ENCODE results near the gene FEN1.

Gene FEN1

DNA sequence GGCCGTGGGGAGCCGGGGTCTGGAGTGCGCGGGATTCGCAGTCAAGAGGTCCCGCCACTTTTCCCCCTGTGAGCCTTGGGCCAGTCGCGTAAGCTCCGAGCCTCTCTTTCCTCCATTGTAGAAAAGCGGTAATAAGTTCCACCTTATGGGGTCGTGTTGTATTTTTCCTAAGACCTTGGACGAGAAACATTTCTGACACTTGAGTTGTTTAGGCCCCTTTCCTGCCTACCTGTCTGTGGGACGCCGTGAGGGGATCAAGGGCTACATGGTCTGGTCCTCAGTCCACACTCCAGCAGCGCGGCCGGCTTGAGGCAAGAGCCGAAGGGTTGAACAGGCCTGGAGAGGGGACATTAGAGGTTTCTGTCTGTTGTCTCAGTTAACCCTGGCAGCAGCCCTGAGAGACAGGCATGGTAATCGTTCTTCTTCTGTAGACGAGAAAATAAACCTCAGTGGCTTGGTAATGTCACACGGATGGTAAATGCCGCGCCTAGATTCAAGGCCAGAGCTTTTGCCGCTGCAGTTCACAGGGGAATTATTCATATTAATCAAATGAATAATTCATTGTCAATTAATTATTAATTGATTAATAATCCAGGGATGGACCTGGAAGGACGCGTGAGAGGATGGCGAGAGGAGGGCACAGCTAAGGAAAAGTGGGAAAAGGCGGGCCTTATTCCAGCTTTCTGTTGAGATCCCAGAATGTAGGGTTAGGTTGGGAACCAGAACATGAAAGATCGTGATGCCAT lies 545 bp downstream of the FEN1 start:
- in situ Hi-C loops (cut with HindIII; ENCODE audit: low sequenced_read_pairs), result loop anchor here (5.0 to 10.0 kb wide), 4 partner anchors 52 to 134 kb away; no protein-coding TSS in a partner anchor

DNA sequence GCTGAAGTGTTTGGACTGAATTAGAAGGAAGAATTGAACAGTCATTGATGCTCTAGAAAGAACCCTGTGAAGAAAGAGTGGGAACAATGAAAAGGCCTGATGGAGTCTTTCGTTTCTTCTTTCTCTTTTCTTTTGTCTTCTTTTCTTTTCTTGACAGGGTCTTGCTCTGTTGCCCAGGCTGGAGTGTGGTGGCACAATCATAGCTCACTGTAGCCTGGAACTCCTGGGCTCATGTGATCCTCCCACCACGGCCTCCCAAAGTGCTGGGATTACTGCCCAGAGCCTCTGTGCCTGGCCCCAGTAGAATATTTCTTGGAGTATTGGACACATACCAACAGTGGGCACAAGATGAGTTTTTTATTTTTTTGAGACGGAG lies 1.1 kb downstream of the FEN1 start:
- in situ Hi-C loops (cut with HindIII; ENCODE audit: low sequenced_read_pairs), result loop anchor here (5.0 to 10.0 kb wide), 4 partner anchors 51 to 133 kb away; no protein-coding TSS in a partner anchor

DNA sequence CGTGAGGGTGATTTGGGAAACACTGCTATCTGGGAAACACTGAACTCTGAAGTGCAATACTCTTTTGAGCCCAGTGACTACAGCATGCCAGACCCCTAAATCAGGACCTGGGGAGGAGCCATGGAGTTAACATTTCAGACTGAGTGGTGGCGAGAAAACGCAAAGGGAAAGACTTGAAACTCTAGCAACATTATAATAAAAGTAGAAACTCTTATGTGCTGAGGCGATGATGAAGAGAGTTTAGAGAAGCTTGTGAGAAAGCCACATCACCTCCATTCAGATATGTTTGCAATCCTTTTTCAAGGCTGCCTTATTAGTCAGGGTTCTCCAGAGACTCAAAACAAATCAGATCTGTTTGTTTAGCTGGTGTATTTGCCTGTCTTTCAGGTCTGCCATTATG lies 1.9 kb downstream of the FEN1 start:
- in situ Hi-C loops (cut with HindIII; ENCODE audit: low sequenced_read_pairs), result loop anchor here (5.0 to 10.0 kb wide), 4 partner anchors 50 to 133 kb away; no protein-coding TSS in a partner anchor

DNA sequence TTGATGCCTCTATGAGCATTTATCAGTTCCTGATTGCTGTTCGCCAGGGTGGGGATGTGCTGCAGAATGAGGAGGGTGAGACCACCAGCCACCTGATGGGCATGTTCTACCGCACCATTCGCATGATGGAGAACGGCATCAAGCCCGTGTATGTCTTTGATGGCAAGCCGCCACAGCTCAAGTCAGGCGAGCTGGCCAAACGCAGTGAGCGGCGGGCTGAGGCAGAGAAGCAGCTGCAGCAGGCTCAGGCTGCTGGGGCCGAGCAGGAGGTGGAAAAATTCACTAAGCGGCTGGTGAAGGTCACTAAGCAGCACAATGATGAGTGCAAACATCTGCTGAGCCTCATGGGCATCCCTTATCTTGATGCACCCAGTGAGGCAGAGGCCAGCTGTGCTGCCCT lies 2.7 kb downstream of the FEN1 start:
- in situ Hi-C loops (cut with HindIII; ENCODE audit: low sequenced_read_pairs), result loop anchor here (10.0 kb wide), 1 partner anchor 49 kb away; no protein-coding TSS in a partner anchor

DNA sequence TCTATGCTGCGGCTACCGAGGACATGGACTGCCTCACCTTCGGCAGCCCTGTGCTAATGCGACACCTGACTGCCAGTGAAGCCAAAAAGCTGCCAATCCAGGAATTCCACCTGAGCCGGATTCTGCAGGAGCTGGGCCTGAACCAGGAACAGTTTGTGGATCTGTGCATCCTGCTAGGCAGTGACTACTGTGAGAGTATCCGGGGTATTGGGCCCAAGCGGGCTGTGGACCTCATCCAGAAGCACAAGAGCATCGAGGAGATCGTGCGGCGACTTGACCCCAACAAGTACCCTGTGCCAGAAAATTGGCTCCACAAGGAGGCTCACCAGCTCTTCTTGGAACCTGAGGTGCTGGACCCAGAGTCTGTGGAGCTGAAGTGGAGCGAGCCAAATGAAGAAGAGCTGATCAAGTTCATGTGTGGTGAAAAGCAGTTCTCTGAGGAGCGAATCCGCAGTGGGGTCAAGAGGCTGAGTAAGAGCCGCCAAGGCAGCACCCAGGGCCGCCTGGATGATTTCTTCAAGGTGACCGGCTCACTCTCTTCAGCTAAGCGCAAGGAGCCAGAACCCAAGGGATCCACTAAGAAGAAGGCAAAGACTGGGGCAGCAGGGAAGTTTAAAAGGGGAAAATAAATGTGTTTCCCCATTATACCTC lies 3.3 kb downstream of the FEN1 start:
- in situ Hi-C loops (cut with HindIII; ENCODE audit: low sequenced_read_pairs), result loop anchor here (10.0 kb wide), 1 partner anchor 49 kb away; no protein-coding TSS in a partner anchor

DNA sequence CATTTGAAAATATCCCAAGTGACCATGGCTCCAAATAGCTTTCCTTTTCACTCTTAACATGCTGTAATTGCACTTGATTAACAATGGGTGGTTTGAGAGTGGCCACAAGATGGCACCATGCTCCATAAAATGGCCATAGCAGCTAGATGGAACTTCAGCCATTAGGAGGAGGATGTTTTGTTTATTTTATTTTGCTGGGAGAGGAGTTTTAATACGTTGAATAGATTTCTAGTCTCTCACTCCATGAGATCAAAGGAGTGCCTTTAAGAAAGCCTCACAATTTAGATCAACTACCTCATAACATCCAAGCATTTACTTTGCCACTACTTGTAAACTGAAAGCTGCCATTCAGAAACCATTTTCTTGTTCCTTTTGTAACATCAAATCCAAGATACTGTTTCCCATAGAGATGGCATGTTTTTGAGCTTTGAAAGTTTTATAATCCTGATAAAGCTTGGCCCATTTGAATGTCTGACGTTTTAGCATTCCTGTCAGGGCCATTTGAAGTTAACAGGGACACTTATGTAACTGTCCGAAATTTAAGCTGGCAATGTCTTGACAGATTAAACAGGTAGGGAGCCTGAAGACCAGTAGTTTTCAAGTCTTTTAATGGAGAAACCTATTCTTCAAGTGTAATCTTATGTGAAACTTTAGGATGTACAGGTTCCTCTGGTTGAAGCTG lies 4.7 kb downstream of the FEN1 start:
- in situ Hi-C loops (cut with HindIII; ENCODE audit: low sequenced_read_pairs), result loop anchor here (10.0 kb wide), 1 partner anchor 47 kb away; no protein-coding TSS in a partner anchor

DNA sequence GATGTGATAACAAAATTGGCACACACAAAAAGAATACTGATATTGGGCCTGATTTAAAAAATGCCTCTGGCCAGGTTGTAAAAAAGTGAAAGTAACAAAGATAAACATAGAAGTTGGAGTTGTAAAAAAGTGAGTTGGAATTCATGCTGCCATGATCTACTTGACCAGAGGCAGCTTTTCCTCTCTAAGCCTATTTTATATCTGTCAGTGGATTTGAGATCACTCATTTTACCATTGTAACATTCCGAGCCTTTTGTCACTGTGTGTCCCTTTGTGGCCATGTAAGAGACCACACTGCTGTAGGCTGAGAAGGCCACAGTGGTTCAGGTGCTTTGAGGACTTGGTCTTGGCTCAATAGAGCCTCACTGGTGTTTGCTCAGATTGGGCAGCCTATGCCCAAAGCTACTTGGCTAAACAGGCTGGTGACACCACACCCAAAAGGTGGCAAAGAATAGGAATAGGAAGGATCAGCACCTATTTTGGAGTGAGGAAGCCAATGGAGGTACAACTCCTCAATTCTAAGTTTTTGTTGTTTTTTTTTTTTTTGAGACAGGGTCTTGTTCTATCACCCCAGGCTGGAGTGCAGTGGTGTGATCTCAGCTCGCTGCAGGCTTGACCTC lies 7.1 kb downstream of the FEN1 start:
- in situ Hi-C loops (cut with HindIII; ENCODE audit: low sequenced_read_pairs), result loop anchor here (10.0 kb wide), 1 partner anchor 45 kb away; no protein-coding TSS in a partner anchor

DNA sequence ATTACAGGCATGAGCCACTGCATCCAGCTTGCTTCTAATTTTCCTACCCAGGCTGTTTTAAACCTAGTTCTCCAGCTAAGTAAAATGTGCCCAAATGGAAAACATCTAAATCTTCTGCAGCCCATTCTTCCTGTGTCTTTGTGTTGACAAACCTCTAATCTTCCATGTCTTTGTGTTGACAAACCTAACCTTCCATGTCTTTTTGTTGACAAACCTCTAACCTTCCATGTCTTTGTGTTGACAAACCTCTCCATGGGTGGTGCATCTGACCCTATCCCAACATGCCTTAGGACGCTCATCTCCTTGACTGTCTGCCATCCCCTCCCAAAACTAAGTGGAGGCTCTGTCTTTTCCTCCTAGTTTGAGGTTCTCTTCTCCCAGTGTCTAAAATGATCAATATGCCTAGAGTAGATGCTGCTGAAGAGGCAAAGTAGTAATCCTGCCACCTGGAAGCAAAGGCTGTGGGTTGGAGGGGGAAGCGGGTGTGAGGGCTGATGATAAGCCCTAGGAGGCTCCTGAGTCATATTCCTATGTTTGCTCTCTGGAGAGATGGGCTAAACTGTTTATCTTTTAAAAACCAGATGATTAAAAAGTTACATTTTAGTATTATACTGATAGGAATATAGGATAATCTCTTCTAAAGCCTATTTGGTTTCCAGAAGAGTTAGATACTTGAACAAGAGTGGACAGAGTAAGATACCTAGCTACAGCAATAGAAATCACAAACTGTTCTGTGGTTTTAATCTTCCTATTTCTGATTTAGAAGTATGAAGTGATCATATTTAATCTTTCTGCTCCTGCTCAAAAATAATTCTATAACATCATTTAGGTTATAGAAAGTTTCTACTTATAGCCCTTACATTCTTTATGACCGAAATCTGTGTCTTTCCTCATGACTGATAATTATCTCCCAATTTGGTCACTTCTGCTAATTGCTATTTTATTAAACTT lies 7.9 kb downstream of the FEN1 start:
- in situ Hi-C loops (cut with HindIII; ENCODE audit: low sequenced_read_pairs), result no loop called here

DNA sequence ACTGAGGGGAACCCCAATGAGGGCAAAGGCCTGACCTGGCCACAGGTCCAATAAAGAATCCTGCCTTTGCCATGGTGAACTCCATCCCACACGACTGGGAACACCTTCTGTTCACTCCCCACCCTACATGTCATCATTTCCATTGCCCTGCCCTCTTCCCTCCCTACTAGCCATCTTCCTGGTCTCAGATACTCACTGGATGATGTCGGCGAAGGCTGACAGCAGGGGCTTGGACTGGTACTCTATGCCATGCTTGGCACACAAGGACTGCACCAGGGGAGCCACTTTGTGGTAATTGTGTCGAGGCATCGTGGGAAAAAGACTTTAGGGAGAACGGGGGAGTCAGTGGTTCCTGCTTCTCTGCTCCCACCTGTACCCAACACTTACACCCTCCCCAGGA lies 9.9 kb downstream of the FEN1 start:
- in situ Hi-C loops (cut with HindIII; ENCODE audit: low sequenced_read_pairs), result no loop called here

DNA sequence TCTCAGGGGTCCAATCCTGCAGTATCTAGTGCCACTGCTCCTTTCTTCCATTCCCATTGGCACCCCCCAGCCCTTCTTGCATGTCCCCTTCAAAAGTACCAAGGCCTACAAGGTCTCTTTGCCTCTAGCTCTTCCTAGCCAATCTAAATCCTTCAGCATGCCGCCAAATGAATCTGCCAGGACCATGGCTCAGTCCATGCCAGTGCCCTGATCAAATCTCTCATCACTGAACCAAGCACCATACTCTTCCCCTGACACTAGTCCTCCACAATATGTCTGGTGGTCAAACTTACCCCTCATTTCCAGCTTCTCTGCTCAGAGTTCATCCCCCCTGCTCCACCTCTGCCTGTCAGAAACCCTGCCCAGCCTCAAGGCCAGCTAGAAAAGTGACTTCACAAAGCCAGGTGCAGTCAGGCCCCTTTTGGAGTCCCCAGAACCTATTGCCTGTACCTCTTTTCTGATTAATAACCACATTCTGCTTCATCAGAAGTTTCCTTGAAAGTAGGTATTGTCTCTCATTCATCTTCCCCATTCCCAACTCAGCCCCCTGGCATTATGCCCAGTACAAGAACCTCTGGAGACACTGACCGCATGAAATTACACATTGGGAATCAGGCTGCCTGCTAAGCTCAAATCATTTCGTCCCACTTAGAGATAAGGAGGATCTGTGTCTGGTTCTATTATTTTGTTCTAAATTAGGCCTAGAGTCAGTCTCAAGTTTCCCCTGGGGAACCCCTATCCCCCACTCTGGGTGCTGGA lies 11.4 kb downstream of the FEN1 start:
- in situ Hi-C loops (cut with HindIII; ENCODE audit: low sequenced_read_pairs), result no loop called here

DNA sequence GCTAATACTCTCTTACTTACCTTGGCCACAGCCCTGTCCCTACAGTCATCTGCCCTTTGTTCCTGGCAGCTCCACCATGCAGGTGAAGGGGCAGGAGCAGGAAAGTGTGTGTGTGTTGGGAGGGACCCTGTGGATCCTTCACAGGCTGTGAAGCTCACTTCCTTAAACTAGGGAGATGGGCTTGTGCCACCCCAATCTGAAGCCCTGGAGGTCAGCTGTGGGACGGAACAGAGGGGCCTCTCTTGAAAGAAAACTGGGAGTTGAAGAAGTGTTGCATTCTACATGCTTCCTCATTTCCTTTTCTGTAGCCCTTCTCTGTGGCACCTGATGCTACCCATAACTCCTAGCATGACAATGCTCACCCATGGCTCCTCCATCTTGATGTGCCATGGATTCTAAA lies 12.4 kb downstream of the FEN1 start:
- in situ Hi-C loops (cut with HindIII; ENCODE audit: low sequenced_read_pairs), result no loop called here

DNA sequence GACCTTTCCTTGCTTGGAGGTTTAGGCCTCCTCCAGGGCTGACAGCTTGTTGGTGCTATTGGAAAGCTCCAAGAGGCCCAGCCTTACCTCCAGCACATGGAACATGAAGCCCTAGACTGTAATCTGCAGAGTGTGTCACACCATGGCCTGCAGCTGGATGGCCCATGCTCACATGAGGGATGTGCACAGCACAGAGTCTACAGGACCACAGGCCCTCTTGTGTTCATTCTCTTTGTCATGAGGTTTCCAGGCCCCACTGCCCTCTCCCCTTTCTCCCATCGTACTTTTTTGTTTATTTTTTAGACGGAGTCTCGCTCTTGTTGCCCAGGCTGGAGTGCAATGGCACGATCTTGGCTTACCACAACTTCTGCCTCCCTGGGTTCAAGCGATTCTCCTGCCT lies 14.1 kb downstream of the FEN1 start:
- in situ Hi-C loops (cut with HindIII; ENCODE audit: low sequenced_read_pairs), result no loop called here

DNA sequence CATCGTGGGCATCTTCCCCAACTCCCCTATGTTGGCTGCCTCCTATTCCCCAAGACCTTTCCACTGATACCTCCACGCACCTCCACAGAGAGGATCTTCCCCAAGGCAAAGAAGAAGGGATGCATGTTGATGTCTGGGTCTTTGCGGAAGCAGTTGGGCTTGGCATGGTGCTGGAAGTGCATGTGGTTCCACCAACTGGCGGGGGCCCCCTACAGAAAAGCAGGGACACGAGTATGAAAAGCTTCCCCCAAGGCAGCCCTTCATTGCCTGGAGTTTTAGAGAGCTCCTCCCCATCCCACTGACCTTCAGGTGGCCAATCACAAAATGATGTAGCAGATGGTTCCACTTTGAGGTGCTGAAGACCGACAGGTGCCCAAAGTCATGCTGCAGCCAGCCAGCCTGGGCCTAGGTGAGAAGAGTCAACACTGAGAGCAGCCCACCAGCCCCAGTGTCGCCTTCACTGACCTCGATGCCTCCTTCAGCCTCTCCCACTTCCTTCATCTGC lies 18.0 kb downstream of the FEN1 start:
- in situ Hi-C loops (cut with HindIII; ENCODE audit: low sequenced_read_pairs), result loop anchor here (10.0 kb wide), 2 partner anchors 154 to 294 kb away; partner anchors contain the start of gene FTH1

DNA sequence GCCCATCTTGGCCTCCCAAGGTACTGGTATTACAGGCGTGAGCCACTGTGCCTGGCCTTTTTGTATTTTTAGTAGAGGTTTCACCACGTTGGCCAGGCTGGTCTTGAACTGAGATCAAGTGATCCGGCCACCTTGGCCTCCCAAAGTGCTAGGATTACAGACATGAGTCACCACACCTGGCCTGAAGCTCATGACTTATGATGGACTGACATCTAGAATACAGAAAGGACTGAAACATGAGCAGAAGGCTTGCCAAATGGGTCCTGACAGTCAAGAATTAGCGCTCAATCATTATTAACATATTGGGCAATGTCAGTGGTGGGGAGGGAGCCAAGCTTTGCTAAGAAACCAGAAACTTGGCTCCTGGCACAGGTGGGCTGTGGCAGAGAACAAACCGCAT lies 19.1 kb downstream of the FEN1 start:
- in situ Hi-C loops (cut with HindIII; ENCODE audit: low sequenced_read_pairs), result loop anchor here (10.0 kb wide), 2 partner anchors 153 to 293 kb away; partner anchors contain the start of gene FTH1

DNA sequence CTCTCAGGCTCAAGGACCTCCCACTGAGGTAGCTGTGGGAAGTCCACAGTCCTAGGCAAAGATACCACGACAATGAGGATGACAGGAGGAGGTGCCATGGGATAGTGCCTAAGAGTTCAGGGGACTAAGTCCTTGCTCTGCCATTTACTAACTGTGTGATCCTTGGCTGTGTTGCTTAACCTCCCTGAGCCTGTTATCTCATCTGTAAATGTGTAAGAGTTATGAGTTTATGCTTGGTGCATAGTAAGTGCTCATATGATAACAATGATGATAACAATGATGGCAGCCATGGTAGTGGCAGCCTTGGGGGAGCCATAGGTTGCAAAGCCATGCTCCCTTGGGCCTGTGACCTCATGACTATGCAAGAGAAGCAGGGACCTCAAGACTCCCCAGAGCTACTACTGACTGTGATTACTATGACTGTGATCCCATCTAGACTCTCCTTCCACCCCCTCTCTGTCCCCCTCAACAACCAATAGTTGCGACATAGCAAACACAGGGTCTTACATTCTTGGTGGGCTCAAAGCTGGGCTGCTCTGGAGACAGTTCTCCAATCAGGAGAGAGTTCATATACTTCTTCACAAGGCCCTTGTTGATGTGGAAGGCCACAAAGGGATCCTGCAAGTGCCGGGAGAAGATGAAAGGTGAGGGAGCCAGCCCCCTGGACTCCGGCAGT lies 20.2 kb downstream of the FEN1 start:
- in situ Hi-C loops (cut with HindIII; ENCODE audit: low sequenced_read_pairs), result loop anchor here (10.0 kb wide), 2 partner anchors 152 to 292 kb away; partner anchors contain the start of gene FTH1

DNA sequence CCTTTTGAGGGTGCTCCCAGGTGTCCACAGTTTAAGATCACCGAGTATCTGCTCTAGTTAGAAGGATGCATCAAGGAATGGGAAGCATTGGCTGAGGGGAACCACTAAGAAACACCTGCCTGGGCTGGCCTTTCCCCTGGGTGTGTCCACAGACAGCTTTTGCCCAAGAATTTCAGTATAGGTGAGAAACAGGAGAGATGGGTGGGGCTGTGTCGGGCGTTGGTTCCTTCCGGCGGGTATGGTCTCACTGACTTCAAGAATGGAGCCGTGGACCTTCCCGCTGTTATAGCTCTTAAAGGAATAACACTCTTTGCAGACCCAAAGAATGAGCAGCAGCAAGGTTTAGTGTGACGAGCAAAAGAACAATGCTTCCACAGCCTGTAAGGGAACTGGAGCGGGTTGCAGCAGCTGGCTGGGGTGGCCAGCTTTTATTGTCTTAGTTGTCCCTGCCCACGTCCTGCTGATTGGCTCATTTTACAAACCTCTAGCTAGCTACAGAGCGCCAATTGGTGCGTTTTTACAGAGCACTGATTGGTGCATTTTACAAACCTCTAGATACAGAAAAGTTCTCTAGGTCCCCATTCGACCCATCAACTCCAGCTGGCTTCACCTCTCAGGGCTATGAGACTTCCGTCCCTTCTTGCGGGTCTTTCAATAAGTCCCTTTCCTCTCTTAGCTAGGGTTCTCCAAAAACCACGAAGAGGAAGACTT lies 21.7 kb downstream of the FEN1 start:
- in situ Hi-C loops (cut with HindIII; ENCODE audit: low sequenced_read_pairs), result loop anchor here (10.0 kb wide), 2 partner anchors 150 to 290 kb away; partner anchors contain the start of gene FTH1

Data from endothelial cell of hepatic sinusoid (primary cell).